ENCODE results near the gene ZC3H6. TPM values are rescaled to one million over a fixed set of nuclear protein-coding genes. Genes with fewer than 3 reads are reported as not detected.

The ZC3H6 gene
- total and polyA plus RNA-seq, 2 of the 4 experiments (the other 2 are of a cell fraction), result 0.55 to 2.0 TPM

GRCh38 chr2:112273349-112273748 is 2.0 kb upstream of the ZC3H6 start:
- Histone ChIP-seq H3K14ac (replicated peaks; ENCODE audit: low read depth, low read length) (no peak overlapping the region), H3K27ac (ENCODE audit: insufficient read depth, low read length) (no peak overlapping the region), H3K9ac (ENCODE audit: low read depth, low read length) (no peak overlapping the region), H2BK120ac (ENCODE audit: low read depth, low read length) (no peak overlapping the region), H2BK20ac (ENCODE audit: low read depth, low read length) (no peak overlapping the region), H3K4me2 (ENCODE audit: low read depth, low read length) (no peak overlapping the region), H4K5ac (ENCODE audit: low read depth, low read length) (no peak overlapping the region), H3K4me1 (ENCODE audit: control insufficient read depth, insufficient read depth, low read length) (no peaks in the 10 kb centered on the region), H2BK5ac (ENCODE audit: low read depth, low read length, poor library complexity, severe bottlenecking) (no peak overlapping the region), H4K8ac (ENCODE audit: low read depth in 2 of 2, low read length in 2 of 2) (no peak overlapping the region), H3K18ac (ENCODE audit: low read depth, low read length) (no peak overlapping the region), H3K9me1 (ENCODE audit: insufficient read depth, low read length) (no peaks in the 10 kb centered on the region), H3K23ac (ENCODE audit: low read depth, low read length) (no peak overlapping the region), H2AK5ac (ENCODE audit: low read depth, low read length) (no peak overlapping the region), H3K4me3 (ENCODE audit: insufficient read depth, low read depth, low read length) (no peak overlapping the region), H3K9me3 (ENCODE audit: control insufficient read depth, insufficient read depth, low read length) (peaks cover 4% of the 10 kb centered on the region), H3K56ac (ENCODE audit: extremely low read depth, insufficient read depth, low read length) (no peak overlapping the region), H4K20me1 (ENCODE audit: insufficient read depth, low read length) (no peaks in the 10 kb centered on the region), H4K91ac (ENCODE audit: insufficient read depth, low read depth, low read length) (no peak overlapping the region), H2AFZ (replicated peaks; ENCODE audit: low read length, poor library complexity) (no peak overlapping the region), H2AK9ac (replicated peaks; ENCODE audit: low read depth, low read length, poor library complexity) (no peak overlapping the region), H3K36me3 (ENCODE audit: control insufficient read depth, insufficient read depth, low read length) (no peaks in the 10 kb centered on the region), H2BK15ac (ENCODE audit: low read depth, low read length) (no peak overlapping the region), H3K4ac (ENCODE audit: low read depth, low read length) (no peak overlapping the region), H3K79me1 (ENCODE audit: low read depth in 1 of 2, low read length in 2 of 2) (no peaks in the 10 kb centered on the region; a peak in 1 of 4 replicates), H3K27me3 (ENCODE audit: control insufficient read depth, insufficient read depth, low read length) (no peaks in the 10 kb centered on the region)
- DNase-seq (no peak), ATAC-seq (ENCODE audit: low read depth) (no peak)
- in situ Hi-C loops (cut with MboI; ENCODE audit: low sequenced_read_pairs) (loop anchor here (25.0 kb wide), 1 partner anchor 164 kb away; the partner anchor contains the start of gene RGPD8), intact Hi-C loops (cut with micrococcal nuclease) (no loop called here), dilution Hi-C loops (cut with HindIII; ENCODE audit: low sequenced_read_pairs, unreplicated experiment) (no loop called here)
- ChIA-PET POLR2A (ENCODE audit: unreplicated experiment) (interaction anchor here (0.6 kb wide), 1 partner anchor 218 kb away, joined by 8 read pairs; the partner anchor contains the start of gene TMEM87B), CTCF (interaction anchor here (0.7 kb wide), 1 partner anchor 141 kb away, joined by 4 read pairs; no protein-coding TSS in a partner anchor)
- TF ChIP-seq RFX5 (IDR thresholded peaks at IDR 0.05; ENCODE audit: low read depth, low read length) (no peak), SMC3 (IDR thresholded peaks at IDR 0.05; ENCODE audit: low read depth, low read length) (no peak), MXI1 (IDR thresholded peaks at IDR 0.05; ENCODE audit: borderline replicate concordance, low read depth, low read length) (no peak), BHLHE40 (IDR thresholded peaks at IDR 0.05; ENCODE audit: low read depth, low read length) (no peak), CHD1 (IDR thresholded peaks at IDR 0.05; ENCODE audit: low read depth, low read length) (no peak), CEBPB (IDR thresholded peaks at IDR 0.05; ENCODE audit: low read depth, low read length) (no peak), NFE2L2 (IDR thresholded peaks at IDR 0.05; ENCODE audit: low read depth, low read length) (no peak), FOS (IDR thresholded peaks at IDR 0.05; ENCODE audit: low read depth, low read length) (no peak), RCOR1 (IDR thresholded peaks at IDR 0.05; ENCODE audit: insufficient replicate concordance, low read length) (no peak), ELK1 (IDR thresholded peaks at IDR 0.05; ENCODE audit: borderline replicate concordance, low read depth, low read length) (no peak), MAZ (IDR thresholded peaks at IDR 0.05; ENCODE audit: borderline replicate concordance, low read depth, low read length) (no peak)
- no CpG with 5 or more reads among the region's 5 CpGs for WGBS, 2 experiments (ENCODE audit: extremely low coverage in 2 of 2, insufficient read length in 1 of 2)
- BruUV-seq (replicated peaks), result no TSS peak

Data from IMR-90 (cell line).